HG03135 (cell line): ENCODE data around the gene KLK15.

ENCODE experiments used
- ATAC-seq: cut with Tn5 transposase; IDR thresholded peaks from one replicate; pipeline ENCODE4 v1.9.1; 2021; ENCODE audit warnings: mild to moderate bottlenecking, moderate library complexity; ENCODE audit not compliant: unreplicated experiment

Gene KLK15

DNA sequence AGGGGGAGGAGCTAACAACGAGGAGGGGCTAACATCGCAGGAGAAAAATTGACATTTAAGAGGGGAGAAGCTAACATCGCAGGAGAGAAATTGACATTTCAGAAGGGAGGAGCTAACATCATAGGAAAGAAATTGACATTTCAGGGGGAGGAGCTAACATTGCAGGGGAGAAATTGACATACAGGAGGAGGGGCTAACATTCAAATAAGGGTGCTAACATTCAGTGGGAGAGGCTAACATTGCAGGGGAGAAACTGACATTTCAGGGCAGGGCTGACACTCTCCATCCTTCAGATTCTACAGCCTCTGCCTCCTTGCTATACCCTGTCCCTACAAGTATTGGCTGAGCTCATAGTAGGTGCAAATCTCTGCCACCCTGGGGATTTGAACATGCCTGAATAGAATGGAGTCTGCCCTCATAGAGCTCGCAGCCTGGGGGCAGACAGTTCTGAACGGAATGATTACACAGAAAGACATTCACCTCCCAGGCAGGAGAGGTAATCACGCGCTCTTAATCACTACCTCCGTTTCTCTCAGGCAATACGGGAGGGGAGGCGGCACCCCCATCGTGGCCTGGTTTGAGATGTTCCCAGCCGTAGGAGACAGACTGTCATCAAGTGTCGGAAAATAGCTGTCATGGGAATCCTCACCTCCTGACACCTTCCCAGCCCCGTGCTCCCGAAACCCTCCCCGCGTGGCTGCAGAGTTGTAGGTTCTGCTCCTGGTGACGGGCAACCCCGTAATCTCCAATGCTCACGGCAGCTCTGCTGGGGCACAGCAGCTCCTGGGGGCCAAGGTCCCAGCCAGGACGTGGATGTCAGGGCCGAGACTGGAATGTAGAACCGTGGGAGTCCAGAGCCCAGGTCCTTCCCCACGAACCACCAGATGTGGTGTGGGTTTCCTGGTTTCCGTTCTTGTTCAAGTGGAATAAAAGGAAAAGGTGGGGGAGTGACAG, 53.6 kb downstream of the KLK15 start:
- no peak for ATAC-seq

DNA sequence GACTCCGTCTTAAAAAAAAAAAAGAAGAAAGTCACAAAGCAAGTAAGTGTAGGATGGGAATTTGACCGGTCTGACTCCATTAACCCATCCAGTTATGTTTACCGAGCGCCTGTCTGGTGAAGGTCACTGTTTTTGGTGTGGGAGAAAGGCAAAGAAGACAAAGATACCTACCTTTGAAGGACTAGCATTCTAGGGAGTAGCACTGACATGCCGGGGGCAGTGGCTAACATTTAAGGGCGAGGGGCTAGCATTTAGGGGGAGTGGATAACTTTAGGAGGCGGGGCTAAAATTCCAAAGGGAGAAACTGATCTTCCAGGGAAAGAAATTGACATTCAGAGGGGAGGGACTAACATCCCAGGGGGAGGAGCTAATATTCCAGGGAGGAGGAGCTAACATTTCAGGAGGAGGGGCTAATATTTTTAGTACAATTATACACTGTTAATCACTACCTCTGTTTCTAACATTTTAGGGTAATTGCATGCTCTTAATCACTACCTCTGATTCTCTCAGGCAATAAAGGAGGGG, 54.4 kb downstream of the KLK15 start:
- ATAC-seq = no peak

DNA sequence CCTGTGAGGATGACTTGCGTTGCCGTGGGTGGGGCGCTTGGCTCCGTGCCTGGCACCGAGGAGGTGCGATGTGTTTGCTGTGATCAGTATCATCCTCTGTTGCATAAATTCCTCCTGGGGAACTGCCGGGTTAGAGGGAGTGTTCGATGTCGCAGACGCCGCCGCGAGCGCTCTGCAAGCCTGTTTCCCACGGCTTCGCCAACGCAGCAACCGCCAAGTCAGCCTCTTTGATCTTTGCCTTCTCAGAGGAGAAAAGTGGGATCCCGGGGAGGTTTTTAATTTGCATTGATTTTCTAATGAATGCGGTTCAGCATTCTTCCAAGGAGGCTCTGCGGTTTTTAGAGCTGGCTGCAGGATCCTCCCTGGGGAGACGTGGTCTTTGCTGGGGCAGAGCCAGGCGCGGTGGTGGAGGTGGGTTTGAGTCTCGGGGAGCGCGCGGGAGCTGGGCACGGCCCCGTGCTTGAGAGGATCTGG, 55.5 kb downstream of the KLK15 start:
- no peak for ATAC-seq

DNA sequence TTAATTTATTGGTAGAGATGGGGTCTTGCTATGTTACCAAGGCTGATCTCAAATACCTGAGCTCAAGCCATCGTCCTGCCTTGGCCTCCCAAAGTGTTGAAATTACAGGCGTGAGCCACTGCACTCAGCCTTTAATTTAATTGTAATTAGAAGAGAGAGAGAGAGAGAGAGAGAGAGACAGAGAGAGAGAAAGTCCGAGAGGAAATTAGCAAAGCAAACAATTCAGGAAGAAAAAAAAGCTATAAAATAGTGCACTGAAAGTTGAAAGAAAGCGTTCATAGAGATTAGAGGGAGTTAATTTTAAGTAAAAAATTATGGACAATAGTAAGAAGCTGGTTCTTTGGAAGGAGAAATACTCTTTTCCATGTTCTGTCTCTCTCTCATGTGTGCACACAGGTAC, 56.1 kb downstream of the KLK15 start:
- no peak for ATAC-seq

DNA sequence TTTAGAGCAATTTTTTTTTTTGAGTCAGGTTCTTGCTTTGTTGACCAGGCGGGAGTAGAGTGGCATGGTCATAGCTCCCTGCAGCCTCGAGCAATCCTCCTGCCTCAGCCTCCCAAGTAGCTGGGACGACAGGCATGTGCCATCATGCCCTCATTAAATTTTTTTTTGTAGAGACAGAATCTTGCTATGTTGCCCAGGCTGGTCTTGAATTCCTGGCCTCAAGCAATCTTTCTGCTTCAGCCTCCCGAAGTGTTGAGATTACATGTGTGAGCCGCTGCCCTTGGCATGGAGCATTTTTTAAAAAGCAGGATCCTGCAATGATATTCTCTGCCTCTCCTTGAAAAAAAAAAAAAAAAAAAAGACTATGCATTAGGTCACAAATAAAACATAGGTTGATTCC, 57.2 kb downstream of the KLK15 start:
- ATAC-seq = no peak
